ENCODE data around the gene GFRA4.

DNA sequence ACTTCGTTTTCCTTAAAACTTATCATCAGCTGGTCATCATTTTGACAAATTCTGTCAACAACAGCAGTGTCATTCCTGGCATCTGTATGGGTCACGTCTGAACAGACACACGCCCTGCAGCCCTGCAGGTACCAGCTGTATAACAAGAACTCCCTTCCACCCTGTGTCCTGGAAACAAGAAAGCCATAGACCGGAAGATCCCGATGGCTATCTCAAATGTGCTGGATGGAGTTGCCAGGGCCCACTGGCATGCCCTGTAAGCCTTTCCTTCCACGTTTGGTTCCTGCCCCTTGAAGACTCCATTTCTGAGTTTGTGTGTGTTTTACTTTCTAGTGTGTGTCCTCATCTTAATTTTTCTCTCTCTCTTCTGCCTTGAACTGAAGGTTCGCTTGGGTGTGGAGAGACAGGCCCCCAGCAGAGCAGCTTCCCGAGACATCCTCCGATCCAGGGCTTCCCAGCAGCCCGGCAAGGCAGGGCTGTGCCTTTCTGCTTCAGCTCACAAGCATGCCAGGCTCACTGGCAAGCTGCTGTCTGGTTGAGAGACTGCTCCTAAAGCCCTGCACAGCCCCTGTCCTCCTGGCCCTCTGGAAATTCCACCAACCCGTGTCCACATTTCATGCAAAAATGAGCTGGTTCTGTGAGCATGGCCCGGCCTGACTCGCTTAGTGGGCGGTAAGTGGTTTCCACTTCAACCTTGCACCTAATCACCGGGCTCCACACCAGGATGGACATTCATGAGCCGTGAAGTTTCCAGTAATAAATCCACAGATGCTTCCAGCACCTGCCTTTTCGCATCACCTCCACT, 8.7 kb downstream of the GFRA4 start:
- TF ChIP-seq, protein P1, sequence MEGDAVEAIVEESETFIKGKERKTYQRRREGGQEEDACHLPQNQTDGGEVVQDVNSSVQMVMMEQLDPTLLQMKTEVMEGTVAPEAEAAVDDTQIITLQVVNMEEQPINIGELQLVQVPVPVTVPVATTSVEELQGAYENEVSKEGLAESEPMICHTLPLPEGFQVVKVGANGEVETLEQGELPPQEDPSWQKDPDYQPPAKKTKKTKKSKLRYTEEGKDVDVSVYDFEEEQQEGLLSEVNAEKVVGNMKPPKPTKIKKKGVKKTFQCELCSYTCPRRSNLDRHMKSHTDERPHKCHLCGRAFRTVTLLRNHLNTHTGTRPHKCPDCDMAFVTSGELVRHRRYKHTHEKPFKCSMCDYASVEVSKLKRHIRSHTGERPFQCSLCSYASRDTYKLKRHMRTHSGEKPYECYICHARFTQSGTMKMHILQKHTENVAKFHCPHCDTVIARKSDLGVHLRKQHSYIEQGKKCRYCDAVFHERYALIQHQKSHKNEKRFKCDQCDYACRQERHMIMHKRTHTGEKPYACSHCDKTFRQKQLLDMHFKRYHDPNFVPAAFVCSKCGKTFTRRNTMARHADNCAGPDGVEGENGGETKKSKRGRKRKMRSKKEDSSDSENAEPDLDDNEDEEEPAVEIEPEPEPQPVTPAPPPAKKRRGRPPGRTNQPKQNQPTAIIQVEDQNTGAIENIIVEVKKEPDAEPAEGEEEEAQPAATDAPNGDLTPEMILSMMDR (IDR thresholded peaks at IDR 0.05; ENCODE audit: poor library complexity) = no peak
- TF ChIP-seq EZH2 (IDR thresholded peaks at IDR 0.05; ENCODE audit: borderline replicate concordance) (no peak), EZH2phosphoT487 (IDR thresholded peaks at IDR 0.05; ENCODE audit: low read depth, severe bottlenecking, unreplicated experiment) (no peak)
